ENCODE data around the gene FOXK1. TPM values are rescaled to one million over a fixed set of nuclear protein-coding genes. Genes with fewer than 3 reads are reported as not detected.

The FOXK1 gene
- total and polyA plus RNA-seq, 2 experiments from 2014 or later: 2.3 to 12.7 TPM

DNA sequence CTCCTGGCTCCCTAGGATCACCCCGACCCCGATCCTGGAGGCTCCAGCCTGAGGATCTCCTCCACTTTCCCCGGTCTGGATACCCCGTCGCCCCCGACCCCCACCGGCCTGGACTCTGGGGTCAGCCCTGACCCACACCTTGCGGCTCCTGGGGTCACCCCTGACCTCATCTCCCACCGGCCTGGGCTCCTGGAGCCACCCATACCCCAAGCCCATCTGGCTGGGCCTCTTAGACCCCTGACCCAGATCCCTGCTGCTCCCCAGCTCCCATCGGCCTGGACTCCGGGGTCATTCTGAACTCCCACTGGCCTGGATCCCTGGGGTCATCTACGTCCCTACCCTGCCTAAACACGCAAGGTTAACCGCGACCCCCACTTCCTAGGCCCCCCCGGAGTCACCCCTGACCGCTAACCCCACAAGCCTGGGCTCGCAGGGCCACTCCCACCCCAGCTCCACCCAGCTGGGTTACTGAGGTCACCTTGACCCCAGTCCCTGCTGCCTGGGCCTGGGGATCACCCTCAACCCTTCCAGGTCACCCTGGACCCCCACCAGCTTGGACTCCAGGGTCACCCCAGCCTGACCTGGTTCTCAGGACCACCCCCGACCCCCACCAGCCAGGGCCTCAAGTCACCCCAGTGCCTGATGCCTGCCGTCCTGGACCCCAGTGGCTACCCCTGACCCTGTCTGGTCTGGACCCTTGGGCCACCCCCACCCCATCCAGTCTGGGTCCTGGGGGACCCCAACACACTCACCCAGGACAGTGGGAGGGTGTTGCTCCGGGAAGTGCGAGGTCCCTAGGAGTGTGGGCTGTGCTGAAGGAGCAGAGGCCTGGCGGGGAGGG, 1.2 kb downstream of the FOXK1 start:
- no peak overlapping the region for H3K27ac Mint-ChIP-seq
- Histone ChIP-seq H3K79me2 (replicated peaks; ENCODE audit: insufficient read depth) (peaks cover 37% of the 10 kb centered on the region), H2AFZ (no peak overlapping the region), H3K4me2 (peak overlapping the region; percentile 78), H3K9me2 (ENCODE audit: insufficient read depth) (0 out of 2 replicates have a peak, but pooled peaks cover 2% of the 10 kb centered on the region), H3K27ac (ENCODE audit: low read depth) (no peak overlapping the region), H3K27me3 (ENCODE audit: insufficient read depth) (peaks cover 24% of the 10 kb centered on the region), H3K4me1 (ENCODE audit: insufficient read depth) (peaks cover 7% of the 10 kb centered on the region; the same call in 1 of the 2 replicates), H3K4me3 (peak overlapping the region; percentile 67), H4K20me1 (replicated peaks; ENCODE audit: insufficient read depth) (peaks cover 47% of the 10 kb centered on the region), H3F3A (replicated peaks; ENCODE audit: low read depth) (no peaks in the 10 kb centered on the region), H3K36me3 (ENCODE audit: insufficient read depth) (no peaks in the 10 kb centered on the region)
- H3K27me3 Mint-ChIP-seq (ENCODE audit: insufficient read depth, low read depth, poor library complexity): peaks cover 27% of the 10 kb centered on the region
- ATAC-seq: peak; percentile 15
- peaks cover 2% of the 10 kb centered on the region; the same call in 1 of the 3 replicates for H3K36me3 Mint-ChIP-seq (ENCODE audit: low read depth)
- H3K9me3 Mint-ChIP-seq: peaks cover 16% of the 10 kb centered on the region; the same call in 2 of the 3 replicates
- H3K4me3 Mint-ChIP-seq: peak overlapping the region; percentile 68
- TF ChIP-seq EZH2 (IDR thresholded peaks at IDR 0.05; ENCODE audit: low read depth, unreplicated experiment) (no peak), ETS1 (IDR thresholded peaks at IDR 0.05) (no peak), JUNB (IDR thresholded peaks at IDR 0.05; ENCODE audit: unreplicated experiment) (no peak), ZNF114 (CRISPR knock-in tag; IDR thresholded peaks at IDR 0.05) (no peak), ZNF331 (CRISPR knock-in tag; IDR thresholded peaks at IDR 0.05; ENCODE audit: low read depth) (no peak), NANOG (IDR thresholded peaks at IDR 0.05; ENCODE audit: borderline replicate concordance) (no peak), EZH2phosphoT487 (IDR thresholded peaks at IDR 0.05; ENCODE audit: unreplicated experiment) (no peak), CREB1 (CRISPR knock-in tag; IDR thresholded peaks at IDR 0.05; ENCODE audit: low read depth) (no peak), REST (IDR thresholded peaks at IDR 0.05; ENCODE audit: unreplicated experiment) (no peak), POLR2AphosphoS5 (IDR thresholded peaks at IDR 0.05; ENCODE audit: low read depth) (no peak), CTCF (conservative IDR thresholded peaks at IDR 0.05; ENCODE audit: low read depth in 2 of 2) (no peak), STAT1 (IDR thresholded peaks at IDR 0.05; ENCODE audit: unreplicated experiment) (no peak)
- TF ChIP-seq, protein P1, sequence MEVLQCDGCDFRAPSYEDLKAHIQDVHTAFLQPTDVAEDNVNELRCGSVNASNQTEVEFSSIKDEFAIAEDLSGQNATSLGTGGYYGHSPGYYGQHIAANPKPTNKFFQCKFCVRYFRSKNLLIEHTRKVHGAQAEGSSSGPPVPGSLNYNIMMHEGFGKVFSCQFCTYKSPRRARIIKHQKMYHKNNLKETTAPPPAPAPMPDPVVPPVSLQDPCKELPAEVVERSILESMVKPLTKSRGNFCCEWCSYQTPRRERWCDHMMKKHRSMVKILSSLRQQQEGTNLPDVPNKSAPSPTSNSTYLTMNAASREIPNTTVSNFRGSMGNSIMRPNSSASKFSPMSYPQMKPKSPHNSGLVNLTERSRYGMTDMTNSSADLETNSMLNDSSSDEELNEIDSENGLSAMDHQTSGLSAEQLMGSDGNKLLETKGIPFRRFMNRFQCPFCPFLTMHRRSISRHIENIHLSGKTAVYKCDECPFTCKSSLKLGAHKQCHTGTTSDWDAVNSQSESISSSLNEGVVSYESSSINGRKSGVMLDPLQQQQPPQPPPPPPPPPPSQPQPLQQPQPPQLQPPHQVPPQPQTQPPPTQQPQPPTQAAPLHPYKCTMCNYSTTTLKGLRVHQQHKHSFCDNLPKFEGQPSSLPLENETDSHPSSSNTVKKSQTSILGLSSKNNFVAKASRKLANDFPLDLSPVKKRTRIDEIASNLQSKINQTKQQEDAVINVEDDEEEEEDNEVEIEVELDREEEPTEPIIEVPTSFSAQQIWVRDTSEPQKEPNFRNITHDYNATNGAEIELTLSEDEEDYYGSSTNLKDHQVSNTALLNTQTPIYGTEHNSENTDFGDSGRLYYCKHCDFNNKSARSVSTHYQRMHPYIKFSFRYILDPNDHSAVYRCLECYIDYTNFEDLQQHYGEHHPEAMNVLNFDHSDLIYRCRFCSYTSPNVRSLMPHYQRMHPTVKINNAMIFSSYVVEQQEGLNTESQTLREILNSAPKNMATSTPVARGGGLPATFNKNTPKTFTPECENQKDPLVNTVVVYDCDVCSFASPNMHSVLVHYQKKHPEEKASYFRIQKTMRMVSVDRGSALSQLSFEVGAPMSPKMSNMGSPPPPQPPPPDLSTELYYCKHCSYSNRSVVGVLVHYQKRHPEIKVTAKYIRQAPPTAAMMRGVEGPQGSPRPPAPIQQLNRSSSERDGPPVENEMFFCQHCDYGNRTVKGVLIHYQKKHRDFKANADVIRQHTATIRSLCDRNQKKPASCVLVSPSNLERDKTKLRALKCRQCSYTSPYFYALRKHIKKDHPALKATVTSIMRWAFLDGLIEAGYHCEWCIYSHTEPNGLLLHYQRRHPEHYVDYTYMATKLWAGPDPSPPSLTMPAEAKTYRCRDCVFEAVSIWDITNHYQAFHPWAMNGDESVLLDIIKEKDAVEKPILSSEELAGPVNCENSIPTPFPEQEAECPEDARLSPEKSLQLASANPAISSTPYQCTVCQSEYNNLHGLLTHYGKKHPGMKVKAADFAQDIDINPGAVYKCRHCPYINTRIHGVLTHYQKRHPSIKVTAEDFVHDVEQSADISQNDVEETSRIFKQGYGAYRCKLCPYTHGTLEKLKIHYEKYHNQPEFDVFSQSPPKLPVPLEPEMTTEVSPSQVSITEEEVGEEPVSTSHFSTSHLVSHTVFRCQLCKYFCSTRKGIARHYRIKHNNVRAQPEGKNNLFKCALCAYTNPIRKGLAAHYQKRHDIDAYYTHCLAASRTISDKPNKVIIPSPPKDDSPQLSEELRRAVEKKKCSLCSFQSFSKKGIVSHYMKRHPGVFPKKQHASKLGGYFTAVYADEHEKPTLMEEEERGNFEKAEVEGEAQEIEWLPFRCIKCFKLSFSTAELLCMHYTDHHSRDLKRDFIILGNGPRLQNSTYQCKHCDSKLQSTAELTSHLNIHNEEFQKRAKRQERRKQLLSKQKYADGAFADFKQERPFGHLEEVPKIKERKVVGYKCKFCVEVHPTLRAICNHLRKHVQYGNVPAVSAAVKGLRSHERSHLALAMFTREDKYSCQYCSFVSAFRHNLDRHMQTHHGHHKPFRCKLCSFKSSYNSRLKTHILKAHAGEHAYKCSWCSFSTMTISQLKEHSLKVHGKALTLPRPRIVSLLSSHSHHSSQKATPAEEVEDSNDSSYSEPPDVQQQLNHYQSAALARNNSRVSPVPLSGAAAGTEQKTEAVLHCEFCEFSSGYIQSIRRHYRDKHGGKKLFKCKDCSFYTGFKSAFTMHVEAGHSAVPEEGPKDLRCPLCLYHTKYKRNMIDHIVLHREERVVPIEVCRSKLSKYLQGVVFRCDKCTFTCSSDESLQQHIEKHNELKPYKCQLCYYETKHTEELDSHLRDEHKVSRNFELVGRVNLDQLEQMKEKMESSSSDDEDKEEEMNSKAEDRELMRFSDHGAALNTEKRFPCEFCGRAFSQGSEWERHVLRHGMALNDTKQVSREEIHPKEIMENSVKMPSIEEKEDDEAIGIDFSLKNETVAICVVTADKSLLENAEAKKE (CRISPR knock-in tag; IDR thresholded peaks at IDR 0.05): no peak
- H3K4me1 Mint-ChIP-seq: peaks cover 11% of the 10 kb centered on the region
- DNase-seq (ENCODE audit: low spot score): no peak
